Activated CD8-positive, alpha-beta memory T cell treated with anti-CD3 and anti-CD28 coated beads, Interleukin-2, amount 50 U/mL, for 24 hours (primary cell): ENCODE results near the gene TANC1.

Experiments
- DNase-seq: peaks from one replicate; pipeline ENCODE4 v3.0.0-alpha.2; 2020; ENCODE audit errors: extremely low read depth

The TANC1 gene

GRCh38 chr2:159118115-159118858 is 149.8 kb downstream of the TANC1 start:
- peak; percentile 51 for DNase-seq

GRCh38 chr2:159118859-159119500 is 150.5 kb downstream of the TANC1 start:
- no peak for DNase-seq

- no peak for DNase-seq
Measured at GRCh38 chr2:159119652-159120257, 151.3 kb downstream of the TANC1 start.

- no peak for DNase-seq
Measured at GRCh38 chr2:159123786-159124185, 155.3 kb downstream of the TANC1 start.

GRCh38 chr2:159124441-159124911 is 156.0 kb downstream of the TANC1 start:
- DNase-seq = no peak

- DNase-seq = no peak
Measured at GRCh38 chr2:159124931-159125467, 156.6 kb downstream of the TANC1 start.

GRCh38 chr2:159125858-159126257 is 157.4 kb downstream of the TANC1 start:
- DNase-seq = no peak

- DNase-seq = no peak
Measured at GRCh38 chr2:159126432-159127022, 158.1 kb downstream of the TANC1 start.

GRCh38 chr2:159128191-159128590 is 159.8 kb downstream of the TANC1 start:
- DNase-seq = no peak

GRCh38 chr2:159129269-159129668 is 160.8 kb downstream of the TANC1 start:
- DNase-seq = no peak

- DNase-seq = no peak
Measured at GRCh38 chr2:159129824-159130223, 161.4 kb downstream of the TANC1 start.

GRCh38 chr2:159130302-159130701 is 161.9 kb downstream of the TANC1 start:
- DNase-seq = no peak

- DNase-seq = no peak
Measured at GRCh38 chr2:159131267-159131913, 162.9 kb downstream of the TANC1 start.

- no peak for DNase-seq
Measured at GRCh38 chr2:159131914-159132281, 163.5 kb downstream of the TANC1 start.

- no peak for DNase-seq
Measured at GRCh38 chr2:159133797-159134196, 165.4 kb downstream of the TANC1 start.

- no peak for DNase-seq
Measured at GRCh38 chr2:159134979-159135378, 166.5 kb downstream of the TANC1 start.

GRCh38 chr2:159136391-159136790 is 168.0 kb downstream of the TANC1 start:
- DNase-seq = no peak

- no peak for DNase-seq
Measured at GRCh38 chr2:159137511-159138241, 169.2 kb downstream of the TANC1 start.

- no peak for DNase-seq
Measured at GRCh38 chr2:159138642-159139182, 170.3 kb downstream of the TANC1 start.

GRCh38 chr2:159139216-159139933 is 170.9 kb downstream of the TANC1 start:
- no peak for DNase-seq
